Upper lobe of left lung (tissue), 4 donors: ENCODE data around the gene SPINK6.

Experiments
- POLR2AphosphoS5 ChIP-seq, 2 donors: sonication (generic); formaldehyde crosslinking; IDR thresholded peaks; one replicate each; pipeline ENCODE4 v1.5.1; 2017; ENCODE audit warnings: antibody characterized with exemption in 2 of 2
- TF ChIP-seq, protein P1 (sequence below), 6 experiments: fragments of 450-650 bp in 4 of 6; fragments of 200-600 bp in 2 of 6; sonication (generic) in 2 of 6; IDR thresholded peaks; one replicate each; pipeline ENCODE4 v1.5.1; 2016 to 2019; ENCODE audit warnings: antibody characterized with exemption in 6 of 6

DNA sequence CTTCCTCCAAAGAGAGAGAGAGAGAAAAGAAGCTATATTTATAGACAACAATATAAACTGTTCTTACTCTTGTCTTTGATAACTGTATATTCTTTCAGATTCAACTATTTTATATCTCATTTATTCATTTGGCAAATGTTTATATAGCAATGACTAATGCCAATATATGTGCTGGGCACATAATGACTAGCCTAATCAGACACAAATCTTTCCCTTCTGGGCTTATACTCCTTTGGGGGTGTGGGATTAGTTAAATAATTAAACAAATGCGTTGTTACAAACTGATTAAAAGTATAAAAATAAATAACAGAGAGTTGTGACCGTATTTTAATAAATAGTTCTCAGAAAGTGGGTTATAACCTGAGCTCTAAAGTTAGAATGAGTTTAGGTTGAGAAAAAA is 30.5 kb upstream of the SPINK6 start:
- no peak for TF ChIP-seq POLR2AphosphoS5 (IDR thresholded peaks at IDR 0.05)
- TF ChIP-seq, protein P1, sequence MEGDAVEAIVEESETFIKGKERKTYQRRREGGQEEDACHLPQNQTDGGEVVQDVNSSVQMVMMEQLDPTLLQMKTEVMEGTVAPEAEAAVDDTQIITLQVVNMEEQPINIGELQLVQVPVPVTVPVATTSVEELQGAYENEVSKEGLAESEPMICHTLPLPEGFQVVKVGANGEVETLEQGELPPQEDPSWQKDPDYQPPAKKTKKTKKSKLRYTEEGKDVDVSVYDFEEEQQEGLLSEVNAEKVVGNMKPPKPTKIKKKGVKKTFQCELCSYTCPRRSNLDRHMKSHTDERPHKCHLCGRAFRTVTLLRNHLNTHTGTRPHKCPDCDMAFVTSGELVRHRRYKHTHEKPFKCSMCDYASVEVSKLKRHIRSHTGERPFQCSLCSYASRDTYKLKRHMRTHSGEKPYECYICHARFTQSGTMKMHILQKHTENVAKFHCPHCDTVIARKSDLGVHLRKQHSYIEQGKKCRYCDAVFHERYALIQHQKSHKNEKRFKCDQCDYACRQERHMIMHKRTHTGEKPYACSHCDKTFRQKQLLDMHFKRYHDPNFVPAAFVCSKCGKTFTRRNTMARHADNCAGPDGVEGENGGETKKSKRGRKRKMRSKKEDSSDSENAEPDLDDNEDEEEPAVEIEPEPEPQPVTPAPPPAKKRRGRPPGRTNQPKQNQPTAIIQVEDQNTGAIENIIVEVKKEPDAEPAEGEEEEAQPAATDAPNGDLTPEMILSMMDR (IDR thresholded peaks at IDR 0.05): no peak
